ENCODE data around the gene GTF3C5. TPM values are rescaled to one million over a fixed set of nuclear protein-coding genes. Genes with fewer than 3 reads are reported as not detected.
"Not testable (repeated sequence)": the region's sequence is repeated elsewhere in the genome, so short reads cannot be mapped to it uniquely, and the experiment has no call there.

The GTF3C5 gene
- total RNA-seq, 1 experiment from 2014 or later = 79.6 TPM

- Histone ChIP-seq H3K4me2 (no peak overlapping the region), H3K9me2 (ENCODE audit: insufficient read depth) (no peaks in the 10 kb centered on the region), H3K36me3 (ENCODE audit: low read depth) (no peaks in the 10 kb centered on the region), H3K27ac (no peak overlapping the region), H4K20me1 (ENCODE audit: insufficient read depth) (no peaks in the 10 kb centered on the region), H3K4me3 (no peak overlapping the region), H3K27me3 (ENCODE audit: insufficient read depth, low read depth) (no peaks in the 10 kb centered on the region), H3F3A (ENCODE audit: insufficient read depth, low read depth) (no peaks in the 10 kb centered on the region), H3K9me3 (ENCODE audit: insufficient read depth, low read depth) (no peaks in the 10 kb centered on the region), H3K79me2 (ENCODE audit: low read depth) (no peaks in the 10 kb centered on the region), H3K4me1 (replicated peaks; ENCODE audit: insufficient read depth) (no peaks in the 10 kb centered on the region), H2AFZ (no peak overlapping the region)
- CTCF ChIA-PET = no interaction called here
- TF ChIP-seq EZH2 (IDR thresholded peaks at IDR 0.05; ENCODE audit: low read depth) (no peak), CTCF (conservative IDR thresholded peaks at IDR 0.05) (no peak)
- no TSS peak for BruUV-seq (replicated peaks)
- POLR2A ChIA-PET (ENCODE audit: unreplicated experiment) = no interaction called here
- intact Hi-C loops (cut with micrococcal nuclease; ENCODE audit: unreplicated experiment) = no loop called here
- DNase-seq = no peak
Observed at GRCh38 chr9:133067813-133068212, 37.0 kb downstream of the GTF3C5 start.

- H3K9me2 ChIP-seq (ENCODE audit: insufficient read depth); H3K36me3 ChIP-seq (ENCODE audit: low read depth); DNase-seq; H3K4me1 ChIP-seq (replicated peaks; ENCODE audit: insufficient read depth); H3K9me3 ChIP-seq (ENCODE audit: insufficient read depth, low read depth); CTCF ChIA-PET; H3K27ac ChIP-seq; intact Hi-C loops (cut with micrococcal nuclease; ENCODE audit: unreplicated experiment); H3K79me2 ChIP-seq (ENCODE audit: low read depth); H3K4me3 ChIP-seq; H3K27me3 ChIP-seq (ENCODE audit: insufficient read depth, low read depth); POLR2A ChIA-PET (ENCODE audit: unreplicated experiment); H3K4me2 ChIP-seq; H3F3A ChIP-seq (ENCODE audit: insufficient read depth, low read depth); H4K20me1 ChIP-seq (ENCODE audit: insufficient read depth); H2AFZ ChIP-seq; BruUV-seq (replicated peaks): not testable (repeated sequence)
Observed at GRCh38 chr9:133068431-133068830, 37.6 kb downstream of the GTF3C5 start.

GRCh38 chr9:133070500-133070961 is 39.7 kb downstream of the GTF3C5 start:
- H4K20me1 ChIP-seq (ENCODE audit: insufficient read depth); POLR2A ChIA-PET (ENCODE audit: unreplicated experiment); intact Hi-C loops (cut with micrococcal nuclease; ENCODE audit: unreplicated experiment); CTCF ChIA-PET; DNase-seq; H3K4me2 ChIP-seq; BruUV-seq (replicated peaks); H3F3A ChIP-seq (ENCODE audit: insufficient read depth, low read depth); H2AFZ ChIP-seq; H3K27ac ChIP-seq; H3K79me2 ChIP-seq (ENCODE audit: low read depth); H3K9me2 ChIP-seq (ENCODE audit: insufficient read depth); H3K4me3 ChIP-seq; H3K4me1 ChIP-seq (replicated peaks; ENCODE audit: insufficient read depth); H3K9me3 ChIP-seq (ENCODE audit: insufficient read depth, low read depth); H3K36me3 ChIP-seq (ENCODE audit: low read depth): not testable (repeated sequence)
- peaks cover 13% of the 10 kb centered on the region for H3K27me3 ChIP-seq (ENCODE audit: insufficient read depth, low read depth)

- intact Hi-C loops (cut with micrococcal nuclease; ENCODE audit: unreplicated experiment); H3K36me3 ChIP-seq (ENCODE audit: low read depth); POLR2A ChIA-PET (ENCODE audit: unreplicated experiment); H3F3A ChIP-seq (ENCODE audit: insufficient read depth, low read depth); H4K20me1 ChIP-seq (ENCODE audit: insufficient read depth); H3K4me2 ChIP-seq; H2AFZ ChIP-seq; H3K4me1 ChIP-seq (replicated peaks; ENCODE audit: insufficient read depth); H3K27ac ChIP-seq; H3K4me3 ChIP-seq; H3K9me2 ChIP-seq (ENCODE audit: insufficient read depth); BruUV-seq (replicated peaks); DNase-seq; H3K79me2 ChIP-seq (ENCODE audit: low read depth); H3K9me3 ChIP-seq (ENCODE audit: insufficient read depth, low read depth); CTCF ChIA-PET: not testable (repeated sequence)
- peaks cover 13% of the 10 kb centered on the region for H3K27me3 ChIP-seq (ENCODE audit: insufficient read depth, low read depth)
Observed at GRCh38 chr9:133070985-133071384, 40.2 kb downstream of the GTF3C5 start.

Measured in PC-9 (cell line).